AML-193 (cell line): ENCODE measurements around the gene BCL2L12.
"Not testable (repeated sequence)": the region's sequence is repeated elsewhere in the genome, so short reads cannot be mapped to it uniquely, and the experiment has no call there.

ENCODE experiments used
- DNase-seq, 2 experiments: peaks; one replicate each; lab custom pipeline; 2025; lab: John Stamatoyannopoulos, UW

The BCL2L12 gene

GRCh38 chr19:49712397-49712859, 46.7 kb downstream of the BCL2L12 start:
- no peak for DNase-seq

- no peak for DNase-seq
These were observed 47.6 kb downstream of the BCL2L12 start for GRCh38 chr19:49713236-49713845.

- no peak for DNase-seq
These were observed 50.4 kb downstream of the BCL2L12 start for GRCh38 chr19:49716154-49716553.

- DNase-seq, result no peak
These were observed 52.8 kb downstream of the BCL2L12 start for GRCh38 chr19:49718511-49718910.

GRCh38 chr19:49718991-49719390, 53.3 kb downstream of the BCL2L12 start:
- DNase-seq, result no peak

- not testable (repeated sequence) for DNase-seq
These were observed 53.7 kb downstream of the BCL2L12 start for GRCh38 chr19:49719420-49719819.
